Naive thymus-derived CD4-positive, alpha-beta T cell (primary cell): Measurements from ENCODE around the gene CACUL1. TPM values are rescaled to one million over a fixed set of nuclear protein-coding genes. Genes with fewer than 3 reads are reported as not detected.

Experiments
- ATAC-seq: fragments of 150-1000 bp; cut with Tn5 transposase; 2 replicates; pipeline ENCODE4 v1.10.0; 2021; ENCODE audit warnings: mild to moderate bottlenecking, moderate library complexity
- CTCF ChIA-PET: fragments of 350-600 bp; sonication (Branson Sonifier 250); formaldehyde crosslinking; loops from one replicate; lab custom pipeline; 2021; ENCODE audit warnings: antibody characterized with exemption; lab: Charles Lee
- POLR2A ChIA-PET: fragments of 350-600 bp; sonication (Branson Sonifier 250); formaldehyde crosslinking; loops from one replicate; lab custom pipeline; 2021; ENCODE audit warnings: antibody characterized with exemption, inconsistent platforms; lab: Charles Lee
- DNase-seq, 9 donors: peaks; one replicate each; pipeline versions ENCODE4 v3.0.0 to v3.0.0-alpha.2; 2020 to 2022; ENCODE audit warnings: mixed read lengths in 1 of 9
- H3K27ac ChIP-seq: one replicate; pipeline ENCODE4 v1.7.0; 2013; ENCODE audit warnings: mild to moderate bottlenecking, low read depth, low read length, moderate library complexity
- H3K27me3 ChIP-seq, 2 donors: one replicate each; pipeline ENCODE4 v1.7.0; 2013; ENCODE audit warnings: low read length in 2 of 2, mild to moderate bottlenecking in 2 of 2, moderate library complexity in 2 of 2; ENCODE audit not compliant: control insufficient read depth in 2 of 2, insufficient read depth in 2 of 2
- H3K36me3 ChIP-seq, 3 experiments: 1 replicate in 2 of 3; 2 replicates in 1 of 3; pipeline ENCODE4 v1.7.0; 2013; ENCODE audit warnings: low read length in 3 of 3, mild to moderate bottlenecking in 3 of 3, moderate library complexity in 1 of 3; ENCODE audit not compliant: insufficient read depth in 3 of 3, control insufficient read depth in 2 of 3
- H3K4me1 ChIP-seq, 2 donors: one replicate each; pipeline ENCODE4 v1.7.0; 2013; ENCODE audit warnings: low read length in 2 of 2, mild to moderate bottlenecking in 2 of 2, moderate library complexity in 1 of 2; ENCODE audit not compliant: control insufficient read depth in 2 of 2, insufficient read depth in 2 of 2
- H3K4me3 ChIP-seq: 2 replicates; pipeline ENCODE4 v1.7.0; 2013; ENCODE audit warnings: mild to moderate bottlenecking, low read length
- H3K9me3 ChIP-seq, 3 experiments: 1 replicate in 2 of 3; 2 replicates in 1 of 3; pipeline ENCODE4 v1.7.0; 2013; ENCODE audit warnings: low read length in 3 of 3; ENCODE audit not compliant: control insufficient read depth in 2 of 3
- H3K27ac Mint-ChIP-seq, 9 donors: one replicate each; pipeline ENCODE4 v1.8.0; 2020 to 2022; ENCODE audit warnings: mixed read lengths in 9 of 9, mild to moderate bottlenecking in 8 of 9, moderate library complexity in 5 of 9, inconsistent platforms in 2 of 9
- H3K27me3 Mint-ChIP-seq, 5 donors: one replicate each; pipeline ENCODE4 v1.8.0; 2021 to 2022; ENCODE audit warnings: mixed read lengths in 5 of 5, mild to moderate bottlenecking in 1 of 5
- H3K36me3 Mint-ChIP-seq, 5 donors: one replicate each; pipeline ENCODE4 v1.8.0; 2020 to 2022; ENCODE audit warnings: mixed read lengths in 5 of 5, mild to moderate bottlenecking in 3 of 5, inconsistent platforms in 1 of 5
- H3K4me1 Mint-ChIP-seq, 7 donors: one replicate each; pipeline ENCODE4 v1.8.0; 2020 to 2022; ENCODE audit warnings: mixed read lengths in 7 of 7, mild to moderate bottlenecking in 3 of 7, inconsistent platforms in 1 of 7
- H3K4me3 Mint-ChIP-seq, 10 donors: one replicate each; pipeline ENCODE4 v1.8.0; 2020 to 2022; ENCODE audit warnings: mild to moderate bottlenecking in 10 of 10, mixed read lengths in 10 of 10, moderate library complexity in 6 of 10, inconsistent platforms in 2 of 10
- H3K9me3 Mint-ChIP-seq, 11 donors: one replicate each; pipeline ENCODE4 v1.8.0; 2020 to 2022; ENCODE audit warnings: mixed read lengths in 11 of 11, mild to moderate bottlenecking in 4 of 11, inconsistent platforms in 1 of 11, moderate library complexity in 1 of 11
- intact Hi-C, 2 donors: fragments of 100-400 bp; cut with micrococcal nuclease; formaldehyde crosslinking; loops; one replicate each; pipeline ENCODE4 v1.15.1; 2023
- polyA plus RNA-seq, 2 donors: library from polyadenylated mRNA; unstranded; fragments of 300-500 nt; fragmentation: Illumina TruSeq; gene quantifications; one replicate each; pipeline ENCODE4 v1.2.3, GENCODE V29; 2021
- total RNA-seq, 6 experiments: library from RNA in 5 of 6; stranded (reverse) in 5 of 6; gene quantifications; 1 replicate in 5 of 6; 2 replicates in 1 of 6; pipeline ENCODE4 v1.2.3 and lab custom pipeline; 2021 to 2026

Gene CACUL1
- total and polyA plus RNA-seq, 7 experiments from 2014 or later = 20.0 to 66.6 (median 32.4) TPM

- intact Hi-C loops = no loop called here
- H3K9me3 ChIP-seq = no peaks in the 10 kb centered on the region
- H3K4me3 ChIP-seq = no peak overlapping the region
- no peak overlapping the region for H3K4me3 Mint-ChIP-seq
- H3K36me3 ChIP-seq = no peaks in the 10 kb centered on the region
- no peak overlapping the region for H3K27ac ChIP-seq
- H3K27ac Mint-ChIP-seq = no peak overlapping the region
- peaks cover 0 to 5% (median 0%) of the 10 kb centered on the region in 7 donors for H3K4me1 Mint-ChIP-seq
- peaks cover 0 to 5% (median 0%) of the 10 kb centered on the region in 5 donors for H3K27me3 Mint-ChIP-seq
- ChIA-PET CTCF (no interaction called here), POLR2A (no interaction called here)
- peaks cover 0 to 7% (median 0%) of the 10 kb centered on the region in 5 donors for H3K36me3 Mint-ChIP-seq
- no peaks in the 10 kb centered on the region for H3K4me1 ChIP-seq
- DNase-seq (no peak), ATAC-seq (no peak)
- no peaks in the 10 kb centered on the region for H3K27me3 ChIP-seq
- H3K9me3 Mint-ChIP-seq = peaks cover 0 to 17% (median 6%) of the 10 kb centered on the region in 11 donors
Observed at GRCh38 chr10:118771976-118772375, 17.2 kb upstream of the CACUL1 start.

GRCh38 chr10:118769898-118770600 lies 15.3 kb upstream of the CACUL1 start:
- no peak overlapping the region for H3K27ac ChIP-seq

GRCh38 chr10:118768041-118768919 lies 13.5 kb upstream of the CACUL1 start:
- intact Hi-C loops = no loop called here

More at GRCh38 chr10:118769898-118770600, 15.3 kb upstream of the CACUL1 start:
- H3K4me3 Mint-ChIP-seq = no peak overlapping the region
- ChIA-PET CTCF (interaction anchor here (0.7 kb wide), 1 partner anchor 282 kb away, joined by 3 read pairs; no protein-coding TSS in a partner anchor), POLR2A (no interaction called here)
- no peaks in the 10 kb centered on the region for H3K27me3 ChIP-seq
- intact Hi-C loops = no loop called here
- H3K27ac Mint-ChIP-seq = no peak overlapping the region
- H3K27me3 Mint-ChIP-seq = peaks cover 0 to 5% (median 0%) of the 10 kb centered on the region in 5 donors
- H3K36me3 ChIP-seq = no peaks in the 10 kb centered on the region
- no peaks in the 10 kb centered on the region for H3K4me1 ChIP-seq
- no peaks in the 10 kb centered on the region for H3K9me3 ChIP-seq
- no peak for ATAC-seq
- no peaks in the 10 kb centered on the region for H3K4me1 Mint-ChIP-seq
- no peak overlapping the region for H3K4me3 ChIP-seq
- DNase-seq = no peak
- H3K36me3 Mint-ChIP-seq = peaks cover 0 to 7% (median 0%) of the 10 kb centered on the region in 5 donors
- peaks cover 0 to 8% (median 2%) of the 10 kb centered on the region in 11 donors for H3K9me3 Mint-ChIP-seq

GRCh38 chr10:118767297-118768040 lies 12.7 kb upstream of the CACUL1 start:
- ChIA-PET CTCF (no interaction called here), POLR2A (interaction anchor here (1.1 kb wide), 1 partner anchor 21 kb away, joined by 5 read pairs; no protein-coding TSS in a partner anchor)
- Mint-ChIP-seq H3K9me3 (peaks cover 0 to 8% (median 2%) of the 10 kb centered on the region in 11 donors), H3K4me3 (no peak overlapping the region), H3K4me1 (no peaks in the 10 kb centered on the region), H3K27ac (no peak overlapping the region), H3K36me3 (peaks cover 0 to 7% (median 0%) of the 10 kb centered on the region in 5 donors), H3K27me3 (peaks cover 0 to 6% (median 0%) of the 10 kb centered on the region in 5 donors)
- intact Hi-C loops = no loop called here
- Histone ChIP-seq H3K9me3 (no peaks in the 10 kb centered on the region), H3K27me3 (no peaks in the 10 kb centered on the region), H3K27ac (no peak overlapping the region), H3K4me3 (no peak overlapping the region), H3K36me3 (no peaks in the 10 kb centered on the region), H3K4me1 (no peaks in the 10 kb centered on the region)
- ATAC-seq (no peak), DNase-seq (no peak)

More at GRCh38 chr10:118768041-118768919, 13.5 kb upstream of the CACUL1 start:
- Histone ChIP-seq H3K27ac (no peak overlapping the region), H3K4me3 (no peak overlapping the region), H3K4me1 (no peaks in the 10 kb centered on the region), H3K27me3 (no peaks in the 10 kb centered on the region), H3K36me3 (no peaks in the 10 kb centered on the region), H3K9me3 (no peaks in the 10 kb centered on the region)
- Mint-ChIP-seq H3K4me1 (no peaks in the 10 kb centered on the region), H3K4me3 (no peak overlapping the region), H3K27ac (no peak overlapping the region), H3K27me3 (peaks cover 0 to 6% (median 0%) of the 10 kb centered on the region in 5 donors), H3K9me3 (peaks cover 0 to 8% (median 2%) of the 10 kb centered on the region in 11 donors), H3K36me3 (peaks cover 0 to 7% (median 0%) of the 10 kb centered on the region in 5 donors)
- no peak for DNase-seq
- ChIA-PET POLR2A (interaction anchor here (1.1 kb wide), 1 partner anchor 22 kb away, joined by 5 read pairs; no protein-coding TSS in a partner anchor), CTCF (no interaction called here)
- ATAC-seq = no peak

GRCh38 chr10:118764195-118764594 lies 9.4 kb upstream of the CACUL1 start:
- CTCF ChIA-PET = no interaction called here
- no peak for ATAC-seq
- H3K4me3 Mint-ChIP-seq = no peak overlapping the region

More at GRCh38 chr10:118764195-118764594, 9.4 kb upstream of the CACUL1 start:
- Histone ChIP-seq H3K27ac (no peak overlapping the region), H3K36me3 (no peaks in the 10 kb centered on the region), H3K27me3 (no peaks in the 10 kb centered on the region), H3K9me3 (no peaks in the 10 kb centered on the region), H3K4me1 (no peaks in the 10 kb centered on the region), H3K4me3 (no peak overlapping the region)
- intact Hi-C loops = no loop called here
- H3K36me3 Mint-ChIP-seq = no peaks in the 10 kb centered on the region
- POLR2A ChIA-PET = no interaction called here
- H3K4me1 Mint-ChIP-seq = no peaks in the 10 kb centered on the region
- peaks cover 0 to 6% (median 0%) of the 10 kb centered on the region in 5 donors for H3K27me3 Mint-ChIP-seq
- H3K27ac Mint-ChIP-seq = no peak overlapping the region
- H3K9me3 Mint-ChIP-seq = no peaks in the 10 kb centered on the region
- DNase-seq = no peak
